ENCODE results near the gene HOXA10.

HOXA10 gene

GRCh38 chr7:27154901-27155815, 19.0 kb downstream of the HOXA10 start:
- no peak for DNase-seq

GRCh38 chr7:27154369-27154768, 19.8 kb downstream of the HOXA10 start:
- DNase-seq, result no peak

- DNase-seq, result no peak
These were observed 20.6 kb downstream of the HOXA10 start for GRCh38 chr7:27153526-27153925.

- DNase-seq, result no peak
These were observed 21.2 kb downstream of the HOXA10 start for GRCh38 chr7:27152816-27153442.

- DNase-seq, result no peak
These were observed 21.9 kb downstream of the HOXA10 start, which contains the start of gene HOXA3 for GRCh38 chr7:27151931-27152815. TSS of gene HOXA3 (minus strand) at chr7:27152583. CDS start at chr7:27110640, 41,943 bp downstream.

GRCh38 chr7:27151341-27151930, 22.7 kb downstream of the HOXA10 start:
- DNase-seq, result no peak

- peak; percentile 16 to 27 for DNase-seq
These were observed 23.4 kb downstream of the HOXA10 start for GRCh38 chr7:27150568-27151340.

GRCh38 chr7:27149842-27150567, 24.1 kb downstream of the HOXA10 start:
- no peak for DNase-seq

- DNase-seq, result no peak
These were observed 25.1 kb downstream of the HOXA10 start for GRCh38 chr7:27148756-27149641.

- DNase-seq, result no peak
These were observed 25.9 kb downstream of the HOXA10 start for GRCh38 chr7:27148031-27148755.

- DNase-seq, result no peak
These were observed 26.7 kb downstream of the HOXA10 start, which contains the start of gene HOXA6 for GRCh38 chr7:27147199-27148030. TSS of gene HOXA6 (minus strand) at chr7:27147774. CDS start at chr7:27147749, 25 bp downstream.

GRCh38 chr7:27146491-27147198, 27.5 kb downstream of the HOXA10 start:
- DNase-seq, result no peak

GRCh38 chr7:27145914-27146412, 28.2 kb downstream of the HOXA10 start:
- DNase-seq, result no peak

- DNase-seq, result no peak
These were observed 28.8 kb downstream of the HOXA10 start for GRCh38 chr7:27145165-27145913.

- no peak for DNase-seq
These were observed 29.3 kb downstream of the HOXA10 start for GRCh38 chr7:27144781-27145164.

- DNase-seq, result no peak
These were observed 30.0 kb downstream of the HOXA10 start for GRCh38 chr7:27143950-27144780.
